ENCODE measurements around the gene CARMIL1. TPM values are rescaled to one million over a fixed set of nuclear protein-coding genes. Genes with fewer than 3 reads are reported as not detected.

Gene CARMIL1
- total RNA-seq, 1 donor from 2014 or later = 30.4 TPM

GRCh38 chr6:25599516-25600085 lies 320.4 kb downstream of the CARMIL1 start:
- ATAC-seq = no peak
- no peak overlapping the region for H3K27ac ChIP-seq
- intact Hi-C loops (cut with DNase I) = no loop called here
- no peak overlapping the region for H3K4me3 ChIP-seq
- H3K4me1 ChIP-seq = no peaks in the 10 kb centered on the region
- no peak for DNase-seq
- peaks cover 11% of the 10 kb centered on the region for H3K36me3 ChIP-seq
- no peaks in the 10 kb centered on the region for H3K9me3 ChIP-seq
- H3K27me3 ChIP-seq (ENCODE audit: low read depth) = no peaks in the 10 kb centered on the region
- no peak for TF ChIP-seq CTCF (IDR thresholded peaks at IDR 0.05)

- no peak for DNase-seq
- no peaks in the 10 kb centered on the region for H3K4me1 ChIP-seq
- no peak for ATAC-seq
- peak; percentile 45 for TF ChIP-seq CTCF (IDR thresholded peaks at IDR 0.05)
- H3K4me3 ChIP-seq = no peak overlapping the region
- H3K36me3 ChIP-seq = peaks cover 10% of the 10 kb centered on the region
- intact Hi-C loops (cut with DNase I) = no loop called here
- no peaks in the 10 kb centered on the region for H3K27me3 ChIP-seq (ENCODE audit: low read depth)
- no peak overlapping the region for H3K27ac ChIP-seq
- no peaks in the 10 kb centered on the region for H3K9me3 ChIP-seq
These were observed 322.9 kb downstream of the CARMIL1 start for GRCh38 chr6:25601800-25602673.

DNA sequence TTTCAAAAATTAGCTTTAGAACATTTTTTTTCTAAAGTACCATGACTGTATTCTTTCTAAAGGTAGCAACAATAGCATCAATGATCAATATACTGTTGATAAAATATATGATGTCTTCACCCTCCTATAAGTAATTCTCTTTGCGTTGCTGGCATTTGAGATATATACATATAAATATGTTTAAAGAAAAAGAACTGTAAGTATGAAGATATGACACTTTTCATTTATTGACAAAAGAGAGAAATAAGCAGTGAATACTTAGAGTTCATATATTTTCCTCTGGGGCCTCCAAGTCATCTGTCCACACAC lies 323.5 kb downstream of the CARMIL1 start:
- no peaks in the 10 kb centered on the region for H3K9me3 ChIP-seq
- no peak overlapping the region for H3K4me3 ChIP-seq
- H3K27me3 ChIP-seq (ENCODE audit: low read depth) = no peaks in the 10 kb centered on the region
- intact Hi-C loops (cut with DNase I) = no loop called here
- peaks cover 14% of the 10 kb centered on the region for H3K36me3 ChIP-seq
- ATAC-seq (no peak), DNase-seq (no peak)
- TF ChIP-seq CTCF (IDR thresholded peaks at IDR 0.05) = peak; percentile 6
- H3K27ac ChIP-seq = no peak overlapping the region
- H3K4me1 ChIP-seq = no peaks in the 10 kb centered on the region

DNA sequence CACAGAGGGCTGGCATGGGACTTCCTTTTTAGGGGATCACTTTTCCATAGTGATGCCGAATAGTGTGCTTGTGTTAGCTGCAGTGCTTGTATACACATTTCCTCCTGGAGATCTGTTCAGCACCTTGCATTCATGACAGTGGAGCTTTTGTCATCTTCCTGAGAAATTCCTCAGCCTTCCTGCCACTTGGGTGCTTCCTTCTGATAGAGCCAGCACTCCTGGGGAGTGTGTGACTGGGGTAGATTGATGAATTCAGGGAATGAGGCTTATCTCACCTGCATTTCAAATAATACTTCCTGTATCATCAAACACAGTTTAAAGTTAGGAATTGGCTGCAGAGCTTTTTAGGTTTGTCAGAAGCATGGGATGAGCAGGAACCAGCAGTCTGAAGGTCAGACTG lies 324.1 kb downstream of the CARMIL1 start:
- H3K27ac ChIP-seq = no peak overlapping the region
- DNase-seq = no peak
- intact Hi-C loops (cut with DNase I) = no loop called here
- TF ChIP-seq CTCF (IDR thresholded peaks at IDR 0.05) = no peak
- H3K9me3 ChIP-seq = no peaks in the 10 kb centered on the region
- H3K27me3 ChIP-seq (ENCODE audit: low read depth) = no peaks in the 10 kb centered on the region
- no peaks in the 10 kb centered on the region for H3K4me1 ChIP-seq
- H3K4me3 ChIP-seq = no peak overlapping the region
- H3K36me3 ChIP-seq = peaks cover 15% of the 10 kb centered on the region
- no peak for ATAC-seq

GRCh38 chr6:25606151-25606550 lies 327.0 kb downstream of the CARMIL1 start:
- TF ChIP-seq CTCF (IDR thresholded peaks at IDR 0.05) = no peak
- Histone ChIP-seq H3K27me3 (ENCODE audit: low read depth) (no peaks in the 10 kb centered on the region), H3K4me1 (no peaks in the 10 kb centered on the region), H3K27ac (no peak overlapping the region), H3K9me3 (no peaks in the 10 kb centered on the region), H3K4me3 (no peak overlapping the region), H3K36me3 (peaks cover 35% of the 10 kb centered on the region)
- no peak for DNase-seq
- intact Hi-C loops (cut with DNase I) = no loop called here
- ATAC-seq = no peak

All from lower lobe of right lung (tissue), 2 donors.